Vagina (tissue), 2 donors: ENCODE results near the gene USP21. TPM values are rescaled to one million over a fixed set of nuclear protein-coding genes. Genes with fewer than 3 reads are reported as not detected.
A peak's percentile ranks its signal among the peaks of the same experiment; 100 is the strongest.

Experiments
- DNase-seq, 2 donors: peaks; one replicate each; pipeline ENCODE4 v3.0.0-alpha.2; 2017; ENCODE audit errors: extremely low spot score in 2 of 2
- H3K27ac ChIP-seq: fragments of 200-600 bp; sonication (generic); one replicate; pipeline ENCODE4 v1.5.1; 2019
- H3K27me3 ChIP-seq: fragments of 200-600 bp; sonication (generic); one replicate; pipeline ENCODE4 v1.5.1; 2019
- H3K36me3 ChIP-seq, 2 donors: fragments of 200-600 bp; sonication (generic); one replicate each; pipeline ENCODE4 v1.5.1; 2017 to 2019
- H3K4me1 ChIP-seq: fragments of 200-600 bp; sonication (generic); one replicate; pipeline ENCODE4 v1.5.1; 2019
- H3K4me3 ChIP-seq, 2 donors: fragments of 200-600 bp; sonication (generic); 1 replicate in 1 of 2; 2 replicates in 1 of 2; pipeline ENCODE4 v1.5.1; 2016 to 2019
- H3K9me3 ChIP-seq: fragments of 200-600 bp; sonication (generic); one replicate; pipeline ENCODE4 v1.5.1; 2019
- CTCF ChIP-seq, 3 experiments: fragments of 450-650 bp in 2 of 3; fragments of 200-600 bp in 1 of 3; sonication (generic) in 1 of 3; IDR thresholded peaks; one replicate each; pipeline ENCODE4 v1.5.1; 2017 to 2019; ENCODE audit warnings: antibody characterized with exemption in 3 of 3, mild to moderate bottlenecking in 2 of 3, moderate library complexity in 2 of 3
- POLR2A ChIP-seq, 2 donors: fragments of 450-650 bp; IDR thresholded peaks; one replicate each; pipeline ENCODE4 v1.6.1; 2017; ENCODE audit warnings: antibody characterized with exemption in 2 of 2, mild to moderate bottlenecking in 2 of 2, moderate library complexity in 2 of 2
- POLR2AphosphoS5 ChIP-seq, 2 donors: sonication (generic); formaldehyde crosslinking; IDR thresholded peaks; one replicate each; pipeline ENCODE4 v1.9.0; 2017; ENCODE audit warnings: antibody characterized with exemption in 2 of 2, mild to moderate bottlenecking in 2 of 2, low read depth in 1 of 2; ENCODE audit not compliant: insufficient read depth in 1 of 2
- intact Hi-C: fragments of 100-400 bp; cut with DNase I; formaldehyde crosslinking; loops from one replicate; pipeline ENCODE4 v1.15.1; 2023
- small RNA-seq: library from RNA; depleted of rRNA; stranded (forward); fragments of <200 nt; gene quantifications from one replicate; pipeline ENCODE3, GENCODE V24; 2016
- total RNA-seq: library from RNA; depleted of rRNA; stranded (reverse); fragments of >200 nt; gene quantifications from one replicate; pipeline ENCODE4 v1.2.3, GENCODE V29; 2016

USP21 gene
- total RNA-seq, 1 donor from 2014 or later, result 19.4 TPM

- no peak for TF ChIP-seq CTCF (IDR thresholded peaks at IDR 0.05)
- no peak for TF ChIP-seq POLR2A (IDR thresholded peaks at IDR 0.05)
- TF ChIP-seq POLR2AphosphoS5 (IDR thresholded peaks at IDR 0.05; ENCODE audit: insufficient read depth in 1 of 2, low read depth in 1 of 2), result no peak
- DNase-seq, result no peak
- Histone ChIP-seq H3K4me1 (no peaks in the 10 kb centered on the region), H3K27ac (no peak overlapping the region), H3K9me3 (no peaks in the 10 kb centered on the region), H3K4me3 (no peak overlapping the region), H3K36me3 (peaks cover 7 to 54% of the 10 kb centered on the region in 2 donors), H3K27me3 (no peaks in the 10 kb centered on the region)
- intact Hi-C loops, result no loop called here
Measured at GRCh38 chr1:161214369-161214768, 55.1 kb downstream of the USP21 start.

- intact Hi-C loops, result no loop called here
- Histone ChIP-seq H3K4me1 (no peaks in the 10 kb centered on the region), H3K27me3 (no peaks in the 10 kb centered on the region), H3K9me3 (no peaks in the 10 kb centered on the region), H3K36me3 (peaks cover 7 to 47% of the 10 kb centered on the region in 2 donors), H3K27ac (no peak within 1 kb of the TSS), H3K4me3 (peak within 1 kb of the TSS in 1 of 2 donors; percentile 23)
- no peak for TF ChIP-seq CTCF (IDR thresholded peaks at IDR 0.05)
- no peak for TF ChIP-seq POLR2AphosphoS5 (IDR thresholded peaks at IDR 0.05; ENCODE audit: insufficient read depth in 1 of 2, low read depth in 1 of 2)
- TF ChIP-seq POLR2A (IDR thresholded peaks at IDR 0.05), result no peak
- no peak for DNase-seq
Measured at GRCh38 chr1:161215076-161215475, 55.8 kb downstream of the USP21 start, which contains the start of gene FCER1G. Gene FCER1G (plus strand): TSS chr1:161215295. CDS start chr1:161215322, 27 bp downstream.

Small RNAs within 50 kb of the gene (small RNA-seq; reads per million reads assigned to genes)
- not detected for gene RF01225

Other genes with a start within 250 kb of the USP21 start
- gene ITLN2, start 204.7 kb upstream of the USP21 start, total RNA-seq, result 2.0 TPM
- 178 TPM for gene F11R, start 138.3 kb upstream of the USP21 start, total RNA-seq
- gene TSTD1, start 120.5 kb upstream of the USP21 start, total RNA-seq, result 44.7 TPM
- gene USF1, start 113.5 kb upstream of the USP21 start, total RNA-seq, result 39.0 TPM
- 14.5 TPM for gene ARHGAP30, start 89.6 kb upstream of the USP21 start, total RNA-seq
- 42.7 TPM for gene NECTIN4, start 69.9 kb upstream of the USP21 start, total RNA-seq
- gene KLHDC9, start 61.1 kb upstream of the USP21 start, total RNA-seq, result 9.3 TPM
- 47.1 TPM for gene PFDN2, start 41.5 kb upstream of the USP21 start, total RNA-seq
- gene NIT1, start 41.4 kb upstream of the USP21 start, total RNA-seq, result 31.7 TPM
- 42.0 TPM for gene DEDD, start 26.8 kb upstream of the USP21 start, total RNA-seq
- 61.1 TPM for gene UFC1, start 5.5 kb upstream of the USP21 start, total RNA-seq
- 16.7 TPM for gene PPOX, start 6.9 kb downstream of the USP21 start, total RNA-seq
- gene B4GALT3, start 18.0 kb downstream of the USP21 start, total RNA-seq, result 16.2 TPM
- gene ADAMTS4, start 39.6 kb downstream of the USP21 start, total RNA-seq, result 78.3 TPM
- 104 TPM for gene NDUFS2, start 42.9 kb downstream of the USP21 start, total RNA-seq
- 64.8 TPM for gene FCER1G, start 55.8 kb downstream of the USP21 start, total RNA-seq
- not detected for gene APOA2, start 64.1 kb downstream of the USP21 start, total RNA-seq
- 15.0 TPM for gene TOMM40L, start 66.6 kb downstream of the USP21 start, total RNA-seq
- gene NR1I3, start 78.7 kb downstream of the USP21 start, total RNA-seq, result not detected
- gene PCP4L1, start 99.2 kb downstream of the USP21 start, total RNA-seq, result 3.7 TPM
- gene MPZ, start 150.5 kb downstream of the USP21 start, total RNA-seq, result 3.7 TPM
- gene SDHC, start 154.9 kb downstream of the USP21 start, total RNA-seq, result 44.9 TPM
- gene CFAP126, start 208.4 kb downstream of the USP21 start, total RNA-seq, result not detected